GM19397 (cell line): ENCODE measurements around the gene C10orf67.

ENCODE experiments used
- ATAC-seq: cut with Tn5 transposase; IDR thresholded peaks from one replicate; pipeline ENCODE4 v1.9.1; 2021; ENCODE audit warnings: mild to moderate bottlenecking, moderate library complexity; ENCODE audit not compliant: unreplicated experiment

The C10orf67 gene

DNA sequence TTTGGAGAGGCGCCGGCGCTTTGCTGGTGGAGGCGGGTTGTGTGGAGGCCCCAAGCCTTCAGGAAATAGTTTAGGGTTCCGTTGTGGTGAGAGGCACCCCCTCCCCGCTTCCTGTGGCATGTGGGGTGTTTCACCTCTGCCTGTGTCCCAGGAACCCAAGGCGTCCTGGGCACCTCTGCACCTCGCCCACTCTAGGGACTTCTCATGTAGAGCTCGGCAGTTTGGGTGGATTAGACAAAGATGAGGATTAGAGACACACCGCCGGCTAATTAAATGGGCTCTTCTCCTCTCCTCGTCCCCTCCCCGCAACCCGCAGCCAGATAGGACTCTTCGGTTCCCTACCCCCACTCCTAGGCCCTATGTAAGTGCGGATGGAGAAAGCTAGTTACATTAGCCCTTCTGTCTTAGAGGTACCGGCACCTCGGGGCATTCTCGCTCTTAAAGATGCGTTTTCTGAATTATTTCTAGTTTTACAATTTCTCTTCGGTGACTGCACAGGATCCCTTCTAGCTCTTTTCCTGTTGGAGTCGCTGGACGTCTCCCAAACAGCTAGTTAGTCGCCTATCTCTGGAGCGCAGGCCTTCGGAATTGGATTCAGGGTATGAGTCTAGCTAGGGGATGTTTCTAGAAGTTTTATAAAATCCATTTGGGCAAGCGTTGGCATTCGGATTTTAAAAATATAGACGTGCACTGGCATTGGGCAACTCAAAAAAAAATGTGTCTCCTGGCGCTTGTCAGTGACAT, 144.7 kb downstream of the C10orf67 start:
- no peak for ATAC-seq

DNA sequence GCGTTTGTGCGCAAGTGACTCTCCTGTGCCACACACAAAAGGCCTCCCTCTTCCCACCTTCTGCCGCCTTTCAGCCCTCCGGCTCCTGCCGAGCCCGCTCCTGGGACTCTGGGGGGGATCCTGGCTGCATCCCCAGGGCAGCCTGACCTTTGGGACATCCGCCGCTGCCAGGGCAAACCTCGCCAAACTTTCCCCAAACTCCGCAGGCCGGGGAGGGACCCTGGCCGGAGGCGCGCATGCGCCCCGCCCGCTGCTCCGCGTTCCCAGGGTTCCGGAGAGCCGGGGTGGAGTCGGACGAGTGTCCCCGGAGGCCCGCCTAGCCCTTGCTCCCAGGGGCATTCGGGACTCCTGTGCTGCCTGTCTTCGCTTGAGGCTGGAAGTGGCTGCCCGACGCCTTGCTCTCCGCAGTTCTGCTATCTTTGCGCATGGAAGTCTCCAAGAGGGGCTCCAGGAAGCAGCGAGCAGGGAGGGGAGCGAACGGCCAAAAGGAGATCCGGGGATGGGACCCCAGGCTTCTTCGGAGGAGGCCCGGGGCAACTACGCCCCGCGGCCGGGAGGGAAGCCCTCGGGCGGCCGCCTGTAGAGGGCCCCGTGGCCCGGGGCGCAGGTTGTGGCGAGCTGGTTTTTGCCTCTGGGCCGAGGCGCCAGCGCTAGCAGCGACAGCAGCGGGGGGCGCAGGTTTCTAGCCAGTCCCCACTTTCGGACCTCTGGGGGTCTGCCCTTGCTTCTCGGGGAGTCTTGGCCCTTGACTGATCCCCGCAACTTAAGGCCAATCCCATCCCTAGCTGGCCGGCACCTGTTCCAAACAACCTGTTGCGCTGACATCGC, 145.4 kb downstream of the C10orf67 start:
- ATAC-seq, result no peak

DNA sequence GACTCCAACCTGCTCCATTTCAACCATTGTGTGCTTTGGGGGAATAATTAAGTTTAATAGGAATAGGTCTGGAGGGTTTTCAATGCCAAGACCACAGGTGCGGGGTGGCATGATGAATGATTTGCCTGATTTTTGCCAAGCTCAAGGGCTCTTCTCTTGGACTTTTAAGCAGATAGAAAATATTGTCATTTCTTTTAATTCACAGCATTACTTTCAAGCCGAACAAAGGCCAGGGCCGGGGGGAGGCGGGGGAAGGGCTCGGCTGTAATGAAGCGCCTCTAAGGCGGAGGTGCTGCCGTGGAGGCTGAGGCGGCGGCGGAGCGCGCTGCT, 146.0 kb downstream of the C10orf67 start:
- no peak for ATAC-seq

DNA sequence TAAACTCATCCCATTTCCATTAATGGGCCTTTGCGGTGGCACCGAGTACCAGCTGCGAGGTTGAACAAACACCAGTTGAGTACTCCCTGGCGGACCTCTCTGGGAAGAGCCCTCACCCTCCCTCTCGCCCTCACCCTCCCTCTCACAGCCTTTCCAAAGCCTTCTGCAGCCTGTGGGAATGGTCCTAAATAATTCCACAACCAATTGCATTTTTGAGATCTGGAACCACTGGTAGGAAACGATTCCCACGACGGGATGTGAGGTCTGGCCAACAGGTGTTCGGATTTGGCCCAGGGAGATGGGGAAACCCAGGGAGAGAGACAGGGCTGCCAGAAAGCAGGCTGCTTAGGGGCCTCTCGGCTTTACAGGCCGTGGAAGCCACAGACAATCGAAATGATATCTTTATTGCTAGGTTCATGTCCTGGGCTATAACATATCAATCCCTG, 147.2 kb downstream of the C10orf67 start:
- no peak for ATAC-seq

DNA sequence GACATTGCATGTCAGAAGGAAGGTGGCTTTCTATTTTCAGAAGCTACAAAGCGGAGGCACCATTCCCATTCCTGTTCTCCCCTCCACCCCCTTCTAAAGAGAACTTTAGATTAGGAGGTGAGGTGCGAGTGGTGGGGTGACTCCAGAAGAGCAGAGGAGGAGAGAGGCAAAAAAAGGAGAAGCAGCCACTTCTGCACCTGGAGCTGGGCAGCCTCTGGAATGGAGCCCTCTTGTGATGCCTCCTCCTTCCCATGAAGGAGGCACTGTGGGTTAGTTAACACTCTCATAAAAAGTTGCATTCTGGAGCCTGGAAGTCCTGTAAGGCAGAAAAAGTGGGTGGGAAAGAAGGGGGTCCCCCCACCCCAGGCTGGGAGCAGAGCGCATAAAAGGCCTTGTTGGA, 147.7 kb downstream of the C10orf67 start:
- ATAC-seq, result no peak

DNA sequence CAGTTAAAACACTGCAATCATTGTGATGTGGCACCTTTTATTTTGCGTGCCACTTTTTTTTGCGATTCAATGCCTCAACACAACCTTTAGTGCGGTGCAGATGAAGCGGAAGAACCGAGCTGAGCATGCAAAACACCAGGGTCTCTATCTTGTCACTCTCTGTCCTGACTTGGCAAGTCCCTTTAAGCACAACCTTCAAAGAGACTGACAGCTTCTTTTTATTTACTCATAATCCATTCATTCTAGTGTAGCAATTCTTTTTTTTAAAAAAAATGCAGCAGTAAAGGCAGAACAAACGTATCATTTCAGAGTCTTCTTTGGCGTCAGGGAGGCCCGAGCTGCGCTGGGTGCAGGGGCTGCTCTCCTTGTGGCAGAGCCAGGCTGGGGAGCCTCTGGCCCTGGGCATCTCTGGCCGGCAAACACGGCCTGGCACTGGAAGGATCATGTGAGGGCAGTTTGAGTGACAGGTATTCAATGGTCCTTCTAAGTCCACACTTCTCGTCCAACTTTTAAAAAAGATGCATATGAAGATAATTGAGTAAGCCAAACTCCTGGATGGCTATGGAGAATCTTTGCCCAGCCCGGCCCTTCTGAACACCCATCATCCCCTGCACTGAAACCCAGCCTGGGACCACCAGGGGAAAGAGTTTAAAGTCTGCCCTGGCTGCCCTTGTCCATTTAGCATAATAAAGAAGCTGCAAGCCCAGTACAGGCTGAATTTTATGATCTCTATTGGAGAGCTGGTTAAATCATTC, 148.6 kb downstream of the C10orf67 start:
- no peak for ATAC-seq

DNA sequence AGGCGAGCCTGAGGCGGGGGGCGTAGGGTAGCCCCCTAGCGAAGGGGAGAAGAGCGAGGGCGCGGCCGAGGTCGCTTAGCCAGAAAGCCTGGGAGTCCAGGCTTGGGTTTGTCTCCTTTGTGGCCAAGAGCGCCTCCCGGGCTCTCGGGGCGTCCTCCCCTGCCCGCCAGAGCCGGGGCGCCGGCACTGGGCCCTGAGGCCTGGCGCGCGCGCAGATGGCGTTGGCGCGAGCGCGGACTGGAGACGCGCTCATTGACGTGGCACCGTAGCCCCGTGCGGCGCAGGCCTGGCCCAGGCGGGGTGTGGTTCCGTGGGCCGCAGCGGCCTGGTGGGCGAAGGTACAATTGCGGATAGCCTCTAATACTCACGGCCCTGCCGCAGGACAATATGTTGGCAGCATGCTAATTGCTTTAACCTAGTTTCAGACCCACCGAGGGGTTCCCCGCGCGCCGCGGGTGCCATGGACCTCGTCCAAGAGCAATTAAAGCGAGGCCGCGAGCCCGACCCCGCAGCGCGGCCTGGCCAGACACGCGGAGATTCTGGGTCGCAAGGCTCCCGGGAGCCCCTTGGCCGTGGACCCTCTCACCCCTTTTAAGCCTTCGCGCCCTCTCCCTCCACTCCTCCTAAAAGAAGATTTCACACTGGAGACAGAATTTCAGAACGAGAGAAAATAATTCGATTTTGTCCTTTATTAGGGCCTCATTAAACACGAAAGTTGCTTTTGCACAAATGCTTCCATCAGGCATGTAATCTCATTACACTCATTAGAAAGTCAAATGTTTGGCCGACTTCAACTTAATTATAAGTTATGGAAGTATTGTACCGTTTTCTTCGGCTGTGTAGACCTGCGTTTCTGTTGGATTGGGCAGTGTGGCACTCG, 149.4 kb downstream of the C10orf67 start:
- no peak for ATAC-seq

DNA sequence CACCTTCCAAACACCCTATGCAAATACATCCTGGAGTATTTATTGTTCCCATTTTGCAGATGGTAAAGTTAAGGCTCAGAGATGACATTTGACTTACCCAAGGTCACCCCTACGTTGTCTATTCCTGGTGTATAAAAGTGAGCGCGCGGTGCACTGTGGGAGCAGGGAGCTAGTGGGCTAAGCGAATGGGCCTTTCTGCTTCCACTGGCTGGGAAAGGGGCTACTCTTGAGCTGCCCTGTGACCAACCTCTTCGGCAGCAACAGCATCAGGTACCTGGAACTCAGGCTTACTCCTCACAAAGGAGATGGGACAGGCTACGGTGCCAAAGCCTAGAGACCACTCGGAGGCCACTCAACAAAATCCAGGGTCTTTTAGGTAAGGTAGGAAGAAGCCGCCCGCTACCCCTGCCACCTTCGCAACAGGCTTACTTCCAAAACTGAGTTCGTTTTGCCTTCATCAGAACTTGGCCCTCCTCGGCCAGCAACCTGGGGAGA, 150.1 kb downstream of the C10orf67 start:
- ATAC-seq, result no peak

DNA sequence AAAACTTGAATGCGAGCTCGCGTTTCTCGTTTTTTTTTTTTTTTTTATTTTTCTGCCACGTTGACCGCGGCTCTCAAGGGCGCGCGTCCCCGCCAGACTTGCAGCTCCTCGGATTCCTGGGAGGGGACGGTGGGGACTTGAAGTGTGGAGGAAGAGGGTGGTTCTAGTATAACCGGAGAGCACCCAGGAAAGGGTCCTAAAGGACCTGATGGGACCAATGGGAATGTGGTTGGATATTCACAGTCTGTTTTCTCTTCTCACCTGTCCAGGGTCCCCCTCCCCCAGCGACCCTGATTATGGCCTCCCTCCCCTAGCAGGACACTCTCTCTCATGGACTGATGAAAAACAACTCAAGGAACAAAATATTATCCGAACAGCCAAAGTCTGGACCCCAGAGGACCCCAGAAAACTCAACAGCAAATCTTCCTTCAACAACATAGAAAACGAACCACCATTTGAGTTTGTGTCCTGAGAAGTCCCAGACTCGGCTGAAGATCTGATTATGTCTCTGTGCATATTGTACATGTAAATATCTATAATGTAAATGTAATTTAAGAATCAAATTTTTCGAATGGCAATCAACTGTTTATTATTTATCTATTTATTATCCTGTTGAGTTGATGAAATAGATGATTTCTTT, 151.0 kb downstream of the C10orf67 start:
- no peak for ATAC-seq

DNA sequence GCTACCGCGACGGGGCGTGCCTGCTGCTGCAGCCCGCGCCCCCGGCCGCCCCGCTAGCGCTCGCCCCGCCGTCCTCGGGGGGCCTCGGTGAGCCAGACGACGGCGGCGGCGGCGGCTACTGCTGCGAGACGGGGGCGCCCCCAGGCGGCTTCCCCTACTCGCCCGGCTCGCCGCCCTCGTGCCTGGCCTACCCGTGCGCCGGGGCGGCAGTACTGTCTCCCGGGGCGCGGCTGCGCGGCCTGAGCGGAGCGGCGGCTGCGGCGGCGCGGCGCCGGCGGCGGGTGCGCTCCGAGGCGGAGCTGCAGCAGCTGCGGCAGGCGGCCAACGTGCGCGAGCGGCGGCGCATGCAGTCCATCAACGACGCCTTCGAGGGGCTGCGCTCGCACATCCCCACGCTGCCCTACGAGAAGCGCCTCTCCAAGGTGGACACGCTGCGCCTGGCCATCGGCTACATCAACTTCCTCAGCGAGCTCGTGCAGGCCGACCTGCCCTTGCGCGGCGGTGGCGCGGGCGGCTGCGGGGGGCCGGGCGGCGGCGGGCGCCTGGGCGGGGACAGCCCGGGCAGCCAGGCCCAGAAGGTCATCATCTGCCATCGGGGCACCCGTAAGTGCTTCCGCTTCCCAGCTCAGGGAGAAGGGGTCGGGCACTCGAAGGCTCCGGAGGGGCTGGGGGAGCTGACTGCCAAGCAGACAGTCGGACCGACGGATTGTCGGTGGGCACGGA, 151.7 kb downstream of the C10orf67 start:
- no peak for ATAC-seq

DNA sequence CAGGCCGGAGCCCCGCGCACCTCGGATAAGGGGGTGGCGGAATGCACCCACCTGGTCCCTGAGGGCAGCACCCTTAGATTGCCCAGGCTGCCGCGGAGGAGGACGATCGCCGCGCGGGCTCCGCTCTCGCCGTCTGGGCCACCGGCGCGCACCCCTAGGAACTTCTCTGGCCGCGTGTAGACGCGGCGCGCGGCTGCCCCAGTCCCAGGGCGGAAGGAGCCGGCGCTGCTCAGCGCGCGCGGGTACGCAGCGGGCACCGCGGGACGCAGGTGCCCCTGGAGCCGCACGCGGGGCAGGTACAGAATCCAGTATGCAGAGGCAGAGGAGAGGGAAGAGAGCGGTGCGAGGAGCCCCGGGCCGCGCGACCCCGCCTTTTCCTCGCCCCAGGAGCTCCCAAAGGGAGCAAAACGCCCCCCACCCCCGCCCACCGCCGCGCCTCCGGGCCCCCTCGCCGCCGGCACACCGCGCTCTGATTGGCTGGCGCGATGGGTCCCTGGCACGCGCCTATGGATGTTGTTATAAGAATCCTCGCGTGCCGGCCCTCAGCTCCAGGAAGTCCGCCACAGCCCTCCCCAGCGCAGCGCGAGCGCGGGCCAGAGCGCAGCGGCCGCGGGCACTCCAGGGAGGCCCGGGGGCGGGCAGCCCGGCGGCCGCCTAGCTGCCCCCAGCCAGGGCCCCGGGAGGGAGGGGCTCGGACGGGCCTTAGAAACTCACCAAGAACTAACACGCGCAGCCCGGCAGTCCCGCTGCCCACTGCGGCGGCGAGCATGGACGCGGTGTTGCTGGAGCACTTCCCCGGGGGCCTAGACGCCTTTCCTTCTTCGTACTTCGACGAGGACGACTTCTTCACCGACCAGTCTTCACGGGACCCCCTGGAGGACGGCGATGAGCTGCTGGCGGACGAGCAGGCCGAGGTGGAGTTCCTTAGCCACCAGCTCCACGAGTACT, 152.6 kb downstream of the C10orf67 start, which contains the start of gene PTF1A:
Gene PTF1A (plus strand): TSS at position 549 of the 948 bp plus-strand sequence. CDS start 219 bp downstream, at position 768.
- no peak for ATAC-seq

DNA sequence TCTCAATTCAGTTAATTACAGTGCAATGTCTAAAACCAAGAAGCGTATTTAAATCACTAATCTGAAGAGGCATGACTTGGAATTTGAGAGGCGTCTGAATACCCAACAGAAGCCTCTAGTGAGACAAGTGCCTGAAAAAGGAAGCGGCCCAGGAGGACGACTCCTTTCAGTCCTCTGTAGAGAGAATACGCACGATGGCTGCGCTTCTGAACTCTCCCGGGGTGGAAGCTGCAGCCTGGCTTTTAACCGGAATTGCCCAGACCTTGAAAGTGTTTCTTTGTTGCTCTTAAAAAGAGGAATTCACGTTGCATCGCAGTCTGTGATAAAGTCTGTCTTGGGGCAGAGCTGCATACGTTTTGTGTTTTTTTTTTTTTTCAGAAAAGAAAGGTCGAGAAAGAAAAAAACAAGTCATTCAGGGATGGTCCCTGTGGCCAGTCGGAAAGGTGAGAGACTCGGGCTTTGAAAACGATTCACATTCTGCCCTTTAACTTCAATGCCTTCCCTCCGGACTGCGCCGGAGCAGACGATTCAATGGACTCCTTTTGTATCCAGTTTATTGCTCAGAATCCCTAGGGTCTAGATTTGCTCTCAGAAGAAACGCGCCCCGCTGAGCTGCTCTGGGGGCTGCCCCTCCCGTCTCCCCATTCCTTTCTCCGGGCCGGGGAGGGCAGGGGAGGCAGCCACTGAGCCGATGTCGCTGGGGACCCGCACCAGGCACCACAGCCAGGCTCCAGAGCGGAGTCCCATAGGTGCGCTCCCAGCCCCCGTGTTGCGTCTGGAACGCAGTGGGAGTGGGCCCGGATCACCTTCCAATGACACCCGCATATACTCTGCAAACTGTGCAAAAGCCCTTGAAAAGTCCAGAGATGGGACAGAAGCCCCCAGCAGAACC, 153.5 kb downstream of the C10orf67 start:
- no peak for ATAC-seq

DNA sequence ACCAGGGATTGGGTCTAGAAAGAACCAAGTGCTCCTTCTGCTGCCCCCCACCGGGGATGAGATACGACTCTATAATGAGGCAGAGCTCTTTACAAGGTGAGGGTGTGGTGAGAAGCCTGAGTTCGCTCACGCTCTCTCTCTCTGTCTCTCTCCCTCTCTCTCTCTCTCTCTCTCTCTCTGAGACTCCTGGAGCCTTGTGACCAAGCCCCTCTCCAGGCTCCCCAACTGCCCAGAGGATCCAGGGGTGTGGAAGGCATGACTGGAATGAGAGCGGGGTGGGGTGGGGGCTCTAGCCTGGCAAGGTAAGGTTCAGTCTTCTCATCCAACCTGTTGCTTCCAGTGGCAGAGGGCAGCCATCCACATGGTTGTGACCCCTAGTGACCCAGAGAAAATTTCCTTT, 155.6 kb downstream of the C10orf67 start:
- no peak for ATAC-seq

DNA sequence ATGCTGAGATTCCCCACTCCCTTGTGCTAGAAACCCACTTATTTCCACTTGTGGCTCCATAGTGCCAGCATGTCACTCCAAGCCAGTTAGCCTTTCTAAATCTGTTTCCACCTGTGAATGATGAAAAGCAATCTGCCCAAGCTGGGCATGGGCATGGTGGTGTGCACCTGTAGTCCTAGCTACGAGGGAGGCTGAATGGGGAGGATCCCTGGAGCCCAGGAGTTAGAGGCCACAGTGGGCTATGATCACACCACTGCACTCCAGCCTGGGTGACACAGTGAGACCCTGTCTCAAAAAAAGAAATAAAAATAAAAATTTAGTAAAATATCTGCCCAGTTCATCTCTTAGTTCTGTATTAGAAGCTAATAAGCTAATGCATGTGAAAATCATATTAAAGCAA, 157.4 kb downstream of the C10orf67 start:
- no peak for ATAC-seq

DNA sequence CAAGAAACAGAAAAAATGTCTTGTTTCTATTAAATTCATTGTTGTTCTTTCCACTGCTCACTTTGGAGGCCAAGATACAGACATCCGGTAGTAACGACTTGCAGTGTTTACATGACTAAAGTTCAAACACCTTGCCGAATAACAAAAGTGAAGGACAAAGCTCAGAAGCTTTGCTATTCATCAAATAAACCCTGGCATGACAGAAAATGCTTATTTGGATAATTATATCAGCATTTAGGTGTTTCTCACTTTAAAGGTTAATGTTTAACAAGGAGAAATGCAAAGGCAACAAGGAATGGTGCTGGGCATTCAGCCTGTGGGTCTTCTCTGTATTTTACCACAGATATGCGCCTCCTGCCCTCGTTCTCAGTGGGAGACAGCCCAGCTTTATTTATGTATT, 157.9 kb downstream of the C10orf67 start:
- ATAC-seq, result no peak

DNA sequence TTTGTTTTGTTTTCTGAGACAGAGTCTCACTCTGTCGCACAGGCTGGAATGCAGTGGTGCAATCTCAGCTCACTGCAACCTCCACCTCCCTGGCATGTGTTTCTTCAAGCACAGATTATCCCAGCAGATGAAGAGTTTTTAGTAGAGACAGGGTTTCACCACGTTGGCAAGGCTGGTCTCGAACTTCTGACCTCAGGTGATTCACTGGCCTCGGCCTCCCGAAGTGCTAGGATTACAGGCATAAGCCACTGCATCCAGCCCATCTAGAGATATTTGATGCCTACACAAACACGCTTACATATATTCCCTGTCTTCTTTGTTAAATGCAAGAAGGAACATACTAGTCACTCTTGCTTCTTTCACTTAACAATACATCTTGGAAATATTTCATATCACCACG, 158.4 kb downstream of the C10orf67 start:
- ATAC-seq, result no peak

DNA sequence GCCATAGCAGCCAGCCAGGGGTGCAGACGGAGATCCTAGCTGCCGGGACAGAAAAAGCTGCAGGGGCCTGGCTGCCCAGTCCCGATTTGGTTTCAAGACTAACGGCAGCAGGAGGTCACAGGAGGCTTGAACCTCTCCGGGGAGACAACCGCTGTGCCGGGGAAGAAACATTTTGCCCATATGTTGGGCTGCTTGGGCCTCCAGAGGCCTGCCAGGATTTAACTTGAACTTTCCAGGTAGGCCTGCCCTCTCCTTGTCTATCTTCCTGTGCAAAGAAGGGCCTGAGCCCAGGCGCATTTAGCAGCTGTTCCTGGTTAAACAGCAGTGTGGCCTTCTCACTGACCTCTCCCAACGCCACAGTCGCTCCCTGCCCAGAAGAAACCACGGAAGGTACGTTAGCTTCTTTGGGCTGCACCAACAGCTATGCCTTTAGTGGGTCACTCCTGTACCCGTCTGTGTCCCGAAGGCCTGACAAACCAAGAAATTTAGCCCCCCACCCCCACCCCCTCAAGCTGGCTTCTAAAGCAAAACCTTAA, 169.6 kb downstream of the C10orf67 start:
- ATAC-seq, result no peak
